ENCODE measurements around the gene CFHR3.
A peak's percentile ranks its signal among the peaks of the same experiment; 100 is the strongest.
"Not testable (repeated sequence)": the region's sequence is repeated elsewhere in the genome, so short reads cannot be mapped to it uniquely, and the experiment has no call there.

CFHR3 gene

DNA sequence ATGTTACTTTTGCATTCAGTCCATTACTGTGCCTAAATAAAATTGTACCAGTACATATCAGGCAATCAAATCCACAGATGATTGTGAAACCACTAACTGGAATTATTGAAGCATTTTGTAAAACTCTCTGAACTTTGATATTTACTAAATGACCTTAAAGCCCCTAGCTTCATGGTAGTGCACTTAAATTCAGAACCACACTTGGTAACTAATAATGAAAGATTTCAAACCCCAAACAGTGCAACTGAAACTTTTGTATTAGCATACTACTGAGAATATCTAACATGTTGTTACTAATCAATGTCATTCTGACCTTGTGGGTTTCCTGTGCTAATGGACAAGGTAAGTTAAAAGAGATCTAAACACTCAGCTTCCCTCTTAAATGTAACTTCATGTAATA is at the start of gene CFHR3:
TSS of gene CFHR3 (plus strand) at position 238 of the 400 bp plus-strand sequence. CDS start at position 285, 47 bp downstream.
- no peak for DNase-seq (ENCODE audit: low spot score)

DNA sequence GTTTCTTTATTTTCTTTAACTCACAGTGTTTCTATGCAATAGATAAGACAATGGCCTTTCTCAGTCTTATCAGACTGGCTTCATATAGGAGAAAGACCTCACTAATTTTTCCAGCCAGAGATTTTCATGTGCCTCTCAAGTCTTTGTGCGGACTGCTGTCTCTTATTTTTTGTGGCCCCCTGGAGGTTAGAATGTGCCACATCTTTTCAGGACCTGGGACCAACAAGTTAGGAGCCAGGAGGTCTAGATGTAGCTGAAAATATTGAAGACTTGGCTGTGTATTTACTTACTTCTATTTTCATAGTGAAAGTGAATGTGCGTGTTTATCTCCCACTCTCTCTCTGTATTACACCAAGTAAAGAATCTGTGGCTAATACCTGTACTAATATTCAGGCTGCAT is 42.1 kb upstream of the CFHR3 start:
- no peak for DNase-seq (ENCODE audit: low spot score)

DNA sequence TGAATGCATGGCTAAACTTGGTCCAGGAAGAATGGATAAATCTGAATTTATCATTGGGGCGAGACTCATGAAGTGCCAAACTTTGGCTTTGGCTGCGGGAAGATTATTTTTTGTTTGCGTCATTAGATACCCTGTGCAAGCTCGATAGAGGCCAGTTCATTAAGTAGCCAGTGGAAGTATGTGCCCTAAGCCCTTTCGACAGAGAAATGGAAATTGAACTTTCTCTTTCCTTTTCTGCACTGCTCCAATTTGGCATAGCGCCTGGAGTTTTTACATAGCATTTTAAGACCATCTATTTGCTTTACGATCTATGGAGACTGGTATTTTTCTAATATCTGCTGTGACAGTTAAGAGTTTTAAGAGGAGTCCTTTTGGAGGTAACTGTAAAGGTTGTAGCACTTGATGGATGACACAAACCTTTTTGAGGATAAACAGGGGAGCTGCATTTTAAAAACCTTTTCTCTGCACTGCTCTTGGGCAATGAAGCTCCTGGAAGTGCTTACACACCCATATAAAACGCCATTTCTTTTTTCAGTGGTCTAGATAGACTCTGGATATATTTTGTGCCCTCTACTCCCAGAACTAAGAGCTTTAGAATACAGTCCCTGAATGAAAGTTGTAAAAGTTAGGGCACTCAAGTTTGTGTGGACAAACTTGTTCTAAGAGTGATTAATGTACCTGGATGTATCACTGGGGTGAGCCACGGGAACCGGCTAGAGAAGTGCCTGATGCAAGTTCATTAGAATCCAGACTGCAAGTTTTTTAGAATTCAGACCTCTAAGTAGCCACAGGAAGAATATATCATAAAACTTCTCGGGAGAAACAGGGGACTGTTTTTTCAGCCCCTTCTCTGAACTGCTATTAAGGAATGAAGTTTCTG is 41.3 kb upstream of the CFHR3 start:
- DNase-seq (ENCODE audit: low spot score): no peak

DNA sequence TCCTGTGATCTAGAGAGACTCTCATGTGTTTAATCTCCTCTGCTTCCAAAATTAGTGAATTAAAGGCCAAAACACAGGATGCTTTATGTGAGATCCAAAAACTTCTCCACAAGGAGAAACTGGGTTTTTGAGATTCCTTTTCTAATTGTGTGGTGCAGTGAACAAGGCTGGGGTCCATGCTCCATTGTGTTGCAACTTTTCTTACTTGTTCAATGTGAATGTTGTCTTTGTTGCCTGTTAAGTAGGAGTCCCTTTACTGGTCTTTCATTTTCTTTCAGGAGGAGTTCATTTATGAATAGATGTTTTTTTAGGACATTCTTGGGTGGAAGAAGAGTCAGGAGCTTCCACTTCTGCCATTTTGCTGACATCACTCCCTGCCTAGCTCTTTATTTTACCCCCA is 40.6 kb upstream of the CFHR3 start:
- peak; percentile 32 for DNase-seq (ENCODE audit: low spot score)

DNA sequence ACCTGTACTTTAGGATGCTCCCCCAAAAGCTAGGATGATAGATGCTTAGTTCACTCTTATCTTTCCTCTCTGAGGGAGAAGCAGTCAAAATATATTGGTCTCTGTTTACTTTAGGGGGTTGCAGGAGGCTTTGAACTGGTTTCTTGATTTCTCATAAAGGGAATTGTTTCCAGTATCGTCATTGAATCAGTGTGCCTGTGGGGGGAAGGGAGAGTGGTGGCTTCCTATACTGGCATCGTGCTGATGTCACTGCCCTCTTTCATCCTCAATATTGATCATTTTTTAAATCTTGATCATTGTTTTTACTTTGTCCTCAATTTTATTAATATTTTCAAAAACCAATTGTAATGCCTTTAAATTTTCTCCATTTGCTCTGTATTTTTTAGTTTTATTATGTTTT is 40.2 kb upstream of the CFHR3 start:
- no peak for DNase-seq (ENCODE audit: low spot score)

DNA sequence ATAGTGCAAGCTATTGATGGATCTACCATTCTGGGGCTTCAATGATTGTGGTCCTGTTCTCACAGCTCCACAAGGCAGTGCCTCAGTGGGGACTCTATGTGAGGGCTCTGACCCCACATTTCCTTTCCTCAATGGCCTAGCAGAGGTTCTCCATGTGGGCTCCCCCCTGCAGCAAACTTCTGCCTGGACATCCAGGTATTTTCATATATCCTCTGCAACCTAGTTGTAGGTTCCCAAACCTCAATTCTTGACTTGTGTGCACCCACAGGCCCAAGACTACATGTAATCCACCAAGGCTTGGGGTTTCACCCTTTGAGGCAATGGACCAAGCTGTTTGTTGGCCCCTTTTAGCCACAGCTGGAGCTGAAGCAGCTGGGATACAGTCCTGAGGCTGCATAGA is 35.9 kb upstream of the CFHR3 start:
- DNase-seq (ENCODE audit: low spot score): no peak

DNA sequence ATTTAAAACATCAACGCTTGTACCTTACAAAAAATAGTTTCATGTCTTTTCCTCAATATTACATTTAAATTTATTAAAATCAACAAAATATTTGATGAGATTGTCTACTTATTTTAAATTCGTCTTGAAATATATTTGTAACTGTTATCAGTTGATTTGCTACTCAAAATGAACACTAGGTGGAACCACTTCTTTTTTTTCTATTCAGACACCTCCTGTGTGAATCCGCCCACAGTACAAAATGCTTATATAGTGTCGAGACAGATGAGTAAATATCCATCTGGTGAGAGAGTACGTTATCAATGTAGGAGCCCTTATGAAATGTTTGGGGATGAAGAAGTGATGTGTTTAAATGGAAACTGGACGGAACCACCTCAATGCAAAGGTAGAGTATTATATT is 31.4 kb upstream of the CFHR3 start:
- DNase-seq (ENCODE audit: low spot score): peak; percentile 14

DNA sequence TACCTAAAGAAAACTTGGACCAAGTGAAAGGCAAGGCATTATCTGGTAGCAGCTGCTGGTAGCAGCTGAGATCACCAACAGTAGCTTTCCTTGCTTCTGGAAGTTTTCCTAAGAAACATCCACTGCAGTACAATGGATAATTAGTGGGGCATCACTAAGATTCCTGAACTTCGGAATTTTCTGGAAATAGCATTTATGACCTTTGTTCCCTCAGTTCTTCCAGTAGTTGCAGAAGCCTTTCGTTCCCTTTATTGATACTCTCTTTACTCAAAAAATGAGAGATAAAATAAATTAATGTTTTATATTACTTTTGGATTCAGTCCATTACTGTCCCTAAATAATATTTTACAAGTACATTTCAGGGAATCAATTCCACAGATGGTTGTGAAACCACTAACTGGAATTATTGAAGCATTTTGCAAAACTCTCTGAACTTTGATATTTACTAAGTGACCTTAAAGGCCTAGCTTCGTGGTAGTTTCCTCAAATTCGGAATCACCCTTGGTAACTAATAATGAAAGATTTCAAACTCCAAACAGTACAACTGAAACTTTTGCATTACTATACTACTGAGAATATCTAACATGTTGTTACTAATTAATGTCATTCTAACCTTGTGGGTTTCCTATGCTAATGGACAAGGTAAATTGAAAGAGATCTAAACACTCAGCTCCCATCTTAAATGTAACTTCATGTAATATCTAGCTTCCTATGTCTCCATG is 9.5 kb upstream of the CFHR3 start:
- not testable (repeated sequence) for DNase-seq (ENCODE audit: low spot score)

DNA sequence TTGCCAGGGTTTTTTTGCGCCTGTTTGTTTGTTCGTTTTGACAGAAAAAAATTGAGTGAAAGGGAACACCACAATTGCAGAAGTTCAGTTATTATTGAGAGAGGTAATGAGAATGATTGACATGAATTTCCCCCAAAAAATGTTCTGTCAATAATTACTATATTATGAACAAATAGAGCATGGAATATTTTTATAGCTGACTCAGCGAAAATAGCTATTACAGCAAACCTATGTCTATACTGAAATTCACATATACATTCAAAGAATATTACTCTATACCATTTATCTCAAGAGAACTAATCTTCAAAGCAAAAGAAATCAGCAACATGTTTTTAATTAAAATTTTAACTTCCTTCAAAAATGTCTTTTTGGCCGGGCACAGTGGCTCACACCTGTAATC is 4.8 kb upstream of the CFHR3 start:
- DNase-seq (ENCODE audit: low spot score): not testable (repeated sequence)

DNA sequence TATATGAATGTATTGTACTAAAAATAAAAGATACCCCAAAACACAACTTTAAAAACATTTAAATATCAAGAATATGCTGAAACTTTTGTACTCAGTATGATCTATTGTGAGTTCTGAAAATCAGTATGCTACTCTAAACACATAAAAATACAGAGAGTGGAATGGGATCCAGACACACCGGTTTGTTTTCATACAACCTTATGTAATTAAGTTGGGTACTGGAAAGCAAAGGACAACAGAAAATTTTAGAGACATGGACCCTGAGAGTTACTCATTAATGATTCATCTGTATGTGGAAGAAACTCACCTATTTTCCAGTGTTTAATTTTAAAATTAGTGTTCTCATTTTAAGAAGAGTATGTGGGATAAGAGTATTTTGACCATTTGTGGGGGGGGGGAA is 927 bp upstream of the CFHR3 start:
- no peak for DNase-seq (ENCODE audit: low spot score)

DNA sequence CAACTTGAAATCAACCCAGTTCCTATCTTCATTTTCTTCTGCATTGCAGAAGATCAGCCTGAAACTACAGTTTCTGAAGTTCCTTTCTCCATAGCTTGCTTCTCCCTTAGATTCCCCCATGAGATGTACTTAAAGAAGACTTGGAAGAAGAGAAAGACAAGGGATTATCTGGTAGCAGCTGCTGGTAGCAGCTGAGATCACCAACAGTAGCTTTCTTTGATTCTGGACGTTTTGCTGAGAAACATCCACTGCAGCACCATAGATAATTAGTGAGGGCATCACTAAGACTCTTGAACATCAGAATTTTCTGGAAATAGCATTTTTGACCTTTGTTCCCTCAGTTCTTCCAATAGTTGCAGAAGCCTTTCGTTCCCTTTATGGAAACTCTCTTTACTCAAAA is 465 bp upstream of the CFHR3 start:
- no peak for DNase-seq (ENCODE audit: low spot score)

DNA sequence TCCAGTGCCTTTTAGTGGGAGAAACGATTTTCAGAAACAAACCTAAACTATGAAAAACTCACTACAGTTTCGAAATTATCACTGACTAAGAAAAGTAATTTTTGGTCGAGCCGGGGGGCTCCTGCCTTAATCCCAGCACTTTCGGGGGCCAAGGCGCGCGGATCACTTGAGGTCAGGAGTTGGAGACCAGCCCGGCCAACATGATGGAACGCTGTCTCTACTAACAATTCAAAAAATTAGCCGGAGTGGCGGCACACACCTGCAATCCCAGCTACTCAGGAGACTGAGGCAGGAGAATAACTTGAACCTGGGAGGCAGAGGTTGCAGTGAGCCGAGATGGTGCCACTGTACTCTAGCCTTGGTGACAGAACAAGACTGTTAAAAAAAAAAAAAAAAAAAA is 3.0 kb downstream of the CFHR3 start:
- DNase-seq (ENCODE audit: low spot score): no peak

DNA sequence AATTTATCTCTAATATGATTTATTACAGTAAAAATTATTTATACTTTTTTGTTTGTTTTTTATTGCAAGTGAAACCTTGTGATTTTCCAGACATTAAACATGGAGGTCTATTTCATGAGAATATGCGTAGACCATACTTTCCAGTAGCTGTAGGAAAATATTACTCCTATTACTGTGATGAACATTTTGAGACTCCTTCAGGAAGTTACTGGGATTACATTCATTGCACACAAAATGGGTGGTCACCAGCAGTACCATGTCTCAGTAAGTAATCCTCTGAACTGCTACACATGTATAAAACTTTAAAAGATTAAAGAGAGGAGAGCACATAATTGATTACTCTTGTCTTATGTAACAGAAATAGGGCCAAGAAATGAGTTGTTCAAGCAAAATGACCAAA is 4.5 kb downstream of the CFHR3 start:
- no peak for DNase-seq (ENCODE audit: low spot score)

DNA sequence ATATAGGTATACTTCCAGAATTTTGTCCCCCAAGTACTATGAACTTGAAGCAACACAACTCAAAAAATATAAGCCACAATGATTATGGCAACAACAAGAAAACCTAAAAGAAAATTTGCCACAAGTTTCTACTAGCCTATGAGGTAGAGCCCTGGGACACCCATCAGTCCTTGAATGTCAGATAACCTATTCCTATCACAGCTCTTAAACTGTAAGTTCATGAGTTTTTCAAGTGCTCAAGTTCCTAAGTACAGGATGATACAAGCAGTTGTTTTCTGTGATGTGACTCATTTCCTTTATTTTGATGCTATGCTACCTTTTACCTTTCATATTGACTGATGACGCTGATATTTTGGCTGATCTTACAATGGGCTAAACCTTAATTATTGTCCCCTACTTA is 16.6 kb downstream of the CFHR3 start:
- DNase-seq (ENCODE audit: low spot score): not testable (repeated sequence)

DNA sequence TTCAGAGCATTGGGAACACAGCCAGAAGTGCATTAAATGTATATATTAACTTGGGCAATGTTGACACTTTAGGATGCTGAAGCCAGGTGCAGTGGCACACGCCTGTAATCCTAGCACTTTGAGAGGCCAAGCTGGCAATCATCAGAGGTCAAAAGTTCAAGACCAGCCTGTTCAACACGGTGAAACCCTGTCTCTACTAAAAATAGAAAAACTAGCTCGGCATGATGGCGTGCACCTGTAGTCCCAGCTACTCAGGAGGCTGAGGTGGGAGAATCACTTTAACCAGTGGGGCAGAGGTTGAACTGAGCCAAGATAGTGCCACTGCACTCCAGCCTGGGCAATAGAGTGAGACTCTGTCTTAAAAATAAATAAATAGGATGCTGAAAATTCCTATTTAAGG is 19.5 kb downstream of the CFHR3 start:
- not testable (repeated sequence) for DNase-seq (ENCODE audit: low spot score)

DNA sequence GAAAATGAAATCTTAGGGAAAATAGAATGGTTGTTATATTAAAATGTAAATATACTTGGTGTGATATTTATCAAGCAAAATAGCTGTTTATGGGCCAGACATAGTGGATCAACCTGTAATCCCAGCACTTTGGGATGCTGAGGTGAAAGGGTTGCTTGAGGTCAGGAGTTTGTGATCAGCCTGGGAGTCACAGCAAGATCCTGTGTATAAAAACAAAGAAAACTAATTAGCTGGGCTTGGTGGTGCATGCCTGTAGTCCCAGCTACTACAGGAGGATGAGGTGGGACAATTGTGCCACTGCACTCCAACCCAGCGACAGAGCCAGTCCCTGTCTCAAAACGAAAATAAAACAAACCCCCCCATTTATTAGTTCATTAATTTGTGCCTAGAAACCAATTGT is 23.3 kb downstream of the CFHR3 start:
- DNase-seq (ENCODE audit: low spot score): no peak

DNA sequence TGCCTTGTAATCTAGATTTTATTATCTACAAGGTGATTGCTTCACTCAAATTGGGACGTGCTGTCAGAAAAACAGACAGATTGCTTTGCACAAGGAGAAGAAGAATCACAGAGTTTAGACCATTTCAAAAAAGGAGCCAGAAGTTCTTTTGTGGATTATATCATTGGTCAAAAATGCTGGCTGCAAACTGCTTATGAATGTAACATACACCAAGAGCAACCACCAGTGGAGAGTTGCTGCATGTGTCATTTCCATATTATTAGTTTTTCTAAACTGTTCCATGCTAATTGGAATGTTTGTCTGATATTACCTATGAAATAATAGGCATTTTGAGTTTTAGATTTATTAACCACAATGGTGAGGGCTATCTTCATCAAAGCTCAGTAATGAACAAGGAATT is 27.3 kb downstream of the CFHR3 start:
- DNase-seq (ENCODE audit: low spot score): not testable (repeated sequence)

DNA sequence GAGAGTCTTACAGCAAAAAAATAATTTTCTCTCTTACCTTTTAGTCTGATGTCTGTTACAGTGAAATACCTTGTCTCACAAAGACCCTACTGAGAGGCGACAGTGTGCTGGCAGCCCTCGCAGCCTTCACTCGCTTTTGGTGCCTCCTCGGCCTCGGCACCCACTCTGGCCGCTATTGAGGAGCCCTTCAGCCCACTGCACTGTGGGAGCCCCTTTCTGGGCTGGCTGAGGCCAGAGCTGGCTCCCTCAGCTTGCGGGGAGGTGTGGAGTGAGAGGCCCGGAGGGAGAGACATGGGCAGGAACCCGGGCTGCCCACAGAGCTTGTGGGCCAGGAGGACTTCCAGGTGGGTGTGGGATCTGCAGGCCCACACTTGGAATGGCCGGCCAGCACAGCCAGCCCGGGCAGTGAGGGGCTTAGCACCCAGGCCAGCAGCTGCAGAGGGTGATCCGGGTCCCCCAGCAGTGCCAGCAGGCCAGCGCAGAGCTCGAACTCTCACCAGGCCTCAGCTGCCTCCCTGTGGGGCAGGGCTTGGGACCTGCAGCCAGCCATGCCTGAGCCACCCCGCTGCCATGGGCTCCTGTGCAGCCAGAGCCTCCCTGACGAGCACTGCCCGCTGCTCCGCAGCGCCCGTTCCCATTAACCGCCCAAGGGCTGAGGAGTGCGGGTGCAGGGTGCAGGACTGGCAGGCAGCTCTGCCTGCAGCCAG is 34.0 kb downstream of the CFHR3 start:
- no peak for DNase-seq (ENCODE audit: low spot score)

DNA sequence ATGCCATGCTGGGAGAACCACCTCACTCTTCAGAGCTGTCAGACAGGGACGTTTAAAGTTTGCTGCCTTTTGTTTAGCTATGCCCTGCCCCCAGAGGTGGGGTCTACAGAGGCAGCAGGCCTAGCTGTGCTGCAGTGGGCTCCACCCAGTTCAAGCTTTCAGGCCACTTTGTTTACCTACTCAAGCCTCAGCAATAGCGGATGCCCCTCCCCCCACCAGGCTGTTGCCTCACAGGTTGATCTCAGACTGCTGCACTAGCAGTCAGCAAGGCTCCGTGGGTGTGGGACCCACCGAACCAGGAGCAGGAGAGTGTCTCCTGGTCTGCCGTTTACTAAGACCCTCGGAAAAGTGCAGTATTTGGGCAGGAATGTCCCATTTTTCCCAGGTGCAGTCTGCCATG is 42.8 kb downstream of the CFHR3 start:
- DNase-seq (ENCODE audit: low spot score): not testable (repeated sequence)

DNA sequence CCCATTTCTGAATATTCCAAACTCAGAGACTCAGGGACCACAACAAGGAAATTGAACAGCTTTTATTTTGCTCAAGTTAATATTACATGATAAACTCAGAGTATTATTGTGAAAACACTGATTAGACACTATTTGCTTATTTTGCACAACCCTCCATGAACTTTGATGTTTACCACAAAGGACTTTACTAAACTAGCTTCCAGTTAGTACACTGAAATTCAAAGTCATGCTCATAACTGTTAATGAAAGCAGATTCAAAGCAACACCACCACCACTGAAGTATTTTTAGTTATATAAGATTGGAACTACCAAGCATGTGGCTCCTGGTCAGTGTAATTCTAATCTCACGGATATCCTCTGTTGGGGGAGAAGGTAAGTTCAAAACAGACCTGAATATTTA is 44.9 kb downstream of the CFHR3 start, which contains the start of gene CFHR1:
TSS of gene CFHR1 (plus strand) at position 201 of the 400 bp plus-strand sequence. CDS start at position 315, 114 bp downstream.
- not testable (repeated sequence) for DNase-seq (ENCODE audit: low spot score)

DNA sequence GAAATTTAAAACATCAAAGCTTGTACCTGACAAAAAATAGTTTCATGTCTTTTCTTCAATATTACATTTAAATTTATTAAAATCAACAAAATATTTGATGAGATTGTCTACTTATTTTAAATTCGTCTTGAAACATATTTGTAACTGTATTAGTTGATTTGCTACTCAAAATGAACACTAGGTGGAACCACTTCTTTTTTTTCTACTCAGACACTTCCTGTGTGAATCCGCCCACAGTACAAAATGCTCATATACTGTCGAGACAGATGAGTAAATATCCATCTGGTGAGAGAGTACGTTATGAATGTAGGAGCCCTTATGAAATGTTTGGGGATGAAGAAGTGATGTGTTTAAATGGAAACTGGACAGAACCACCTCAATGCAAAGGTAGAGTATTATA is 53.2 kb downstream of the CFHR3 start:
- peak; percentile 61 for DNase-seq (ENCODE audit: low spot score)

Measured in COLO829 (cell line).